GM19452 (cell line): ENCODE results near the gene F2RL2.

Experiments
- ATAC-seq: cut with Tn5 transposase; IDR thresholded peaks from one replicate; pipeline ENCODE4 v1.9.1; 2021; ENCODE audit not compliant: unreplicated experiment

The F2RL2 gene

GRCh38 chr5:76622973-76623596, at the start of gene F2RL2:
Gene F2RL2, minus strand, starts transcription at chr5:76623403. Its CDS starts 173 bp downstream, at chr5:76623230.
- no peak for ATAC-seq

- no peak for ATAC-seq
Measured at GRCh38 chr5:76672242-76672641, 49.0 kb upstream of the F2RL2 start.

- ATAC-seq = no peak
Measured at GRCh38 chr5:76670508-76670907, 47.3 kb upstream of the F2RL2 start.

- no peak for ATAC-seq
Measured at GRCh38 chr5:76669245-76669644, 46.0 kb upstream of the F2RL2 start.

GRCh38 chr5:76667495-76667894, 44.3 kb upstream of the F2RL2 start:
- ATAC-seq = no peak

GRCh38 chr5:76664079-76664478, 40.9 kb upstream of the F2RL2 start:
- peak; percentile 72 for ATAC-seq

- ATAC-seq = no peak
Measured at GRCh38 chr5:76663573-76663972, 40.4 kb upstream of the F2RL2 start.

GRCh38 chr5:76662521-76662920, 39.3 kb upstream of the F2RL2 start:
- no peak for ATAC-seq

- no peak for ATAC-seq
Measured at GRCh38 chr5:76660360-76660759, 37.2 kb upstream of the F2RL2 start.

- ATAC-seq = no peak
Measured at GRCh38 chr5:76657683-76658311, 34.6 kb upstream of the F2RL2 start.

- no peak for ATAC-seq
Measured at GRCh38 chr5:76657091-76657490, 33.9 kb upstream of the F2RL2 start.

- no peak for ATAC-seq
Measured at GRCh38 chr5:76652809-76653414, 29.7 kb upstream of the F2RL2 start.

- ATAC-seq = no peak
Measured at GRCh38 chr5:76649140-76649539, 25.9 kb upstream of the F2RL2 start.

GRCh38 chr5:76643371-76643770, 20.2 kb upstream of the F2RL2 start:
- ATAC-seq = no peak

- no peak for ATAC-seq
Measured at GRCh38 chr5:76642390-76643040, 19.3 kb upstream of the F2RL2 start.

GRCh38 chr5:76641514-76642120, 18.4 kb upstream of the F2RL2 start:
- ATAC-seq = no peak

GRCh38 chr5:76638479-76638878, 15.3 kb upstream of the F2RL2 start:
- no peak for ATAC-seq

- ATAC-seq = no peak
Measured at GRCh38 chr5:76637490-76637889, 14.3 kb upstream of the F2RL2 start.

GRCh38 chr5:76634661-76635060, 11.5 kb upstream of the F2RL2 start:
- ATAC-seq = no peak

GRCh38 chr5:76626738-76627137, 3.5 kb upstream of the F2RL2 start:
- ATAC-seq = no peak

GRCh38 chr5:76625087-76625815, 2.0 kb upstream of the F2RL2 start:
- no peak for ATAC-seq
